Suprapubic skin (tissue), 4 donors: ENCODE results near the gene FCRL6. TPM values are rescaled to one million over a fixed set of nuclear protein-coding genes. Genes with fewer than 3 reads are reported as not detected.

Experiments used
- DNase-seq, 2 donors: peaks; one replicate each; pipeline ENCODE4 v3.0.0-alpha.2; 2019; ENCODE audit warnings: low spot score in 2 of 2
- H3K27ac ChIP-seq: fragments of 200-600 bp; sonication (generic); one replicate; pipeline ENCODE4 v1.5.1; 2019
- H3K27me3 ChIP-seq: fragments of 200-600 bp; sonication (generic); one replicate; pipeline ENCODE4 v1.5.1; 2019
- H3K36me3 ChIP-seq: fragments of 200-600 bp; sonication (generic); one replicate; pipeline ENCODE4 v1.5.1; 2019
- H3K4me1 ChIP-seq: fragments of 200-600 bp; sonication (generic); one replicate; pipeline ENCODE4 v1.5.1; 2019
- H3K4me3 ChIP-seq: fragments of 200-600 bp; sonication (generic); one replicate; pipeline ENCODE4 v1.5.1; 2019; ENCODE audit warnings: mild to moderate bottlenecking
- H3K9me3 ChIP-seq: fragments of 200-600 bp; sonication (generic); one replicate; pipeline ENCODE4 v1.5.1; 2019
- EP300 ChIP-seq: sonication (generic); formaldehyde crosslinking; IDR thresholded peaks from one replicate; pipeline ENCODE4 v1.6.1; 2017; ENCODE audit warnings: antibody characterized with exemption
- POLR2A ChIP-seq, 2 donors: fragments of 450-650 bp; IDR thresholded peaks; one replicate each; pipeline ENCODE4 v1.6.1; 2017; ENCODE audit warnings: antibody characterized with exemption in 2 of 2, mild to moderate bottlenecking in 2 of 2, moderate library complexity in 2 of 2
- POLR2AphosphoS5 ChIP-seq, 3 donors: sonication (generic); formaldehyde crosslinking; IDR thresholded peaks; one replicate each; pipeline ENCODE4 v1.6.1; 2017; ENCODE audit warnings: antibody characterized with exemption in 3 of 3
- WGBS: methylation state at CpG from one replicate; pipeline ENCODE4 v1.1.5; 2018; 5-methylcytosine and 5-hydroxymethylcytosine counted together
- total RNA-seq, 4 donors: library from RNA; depleted of rRNA; stranded (reverse); fragments of >200 nt; gene quantifications; one replicate each; pipeline ENCODE4 v1.1.0, GENCODE V29; 2016
- TF ChIP-seq, protein P1 (sequence below), 2 donors: fragments of 200-600 bp in 1 of 2; fragments of 450-650 bp in 1 of 2; sonication (generic) in 1 of 2; IDR thresholded peaks; one replicate each; pipeline ENCODE4 v1.5.1; 2016 to 2019; ENCODE audit warnings: antibody characterized with exemption in 2 of 2, mild to moderate bottlenecking in 1 of 2, moderate library complexity in 1 of 2

Gene FCRL6
- total RNA-seq, 4 donors from 2014 or later: 0.49 TPM; not detected in 3

DNA sequence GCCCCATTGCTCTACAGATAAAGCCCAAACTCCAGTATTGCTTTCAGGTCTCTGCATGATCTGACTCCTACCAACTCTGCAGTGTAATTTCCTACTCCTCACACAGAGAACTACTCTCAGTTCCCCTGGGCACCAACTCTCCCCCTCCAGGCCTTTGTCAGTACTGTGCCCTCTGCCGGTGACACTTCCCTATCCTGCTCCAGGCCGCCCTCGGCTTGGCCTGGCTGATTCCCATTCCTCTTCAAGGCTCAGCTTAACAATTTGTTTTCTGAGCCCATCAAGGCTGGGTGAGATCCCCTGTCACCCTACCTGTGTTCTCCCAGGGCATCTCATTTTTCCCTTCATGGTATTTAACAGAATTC lies 27.1 kb downstream of the FCRL6 start:
- peaks cover 7% of the 10 kb centered on the region for H3K4me1 ChIP-seq
- no peak overlapping the region for H3K4me3 ChIP-seq
- no peaks in the 10 kb centered on the region for H3K36me3 ChIP-seq
- no peak overlapping the region for H3K27ac ChIP-seq
- no peaks in the 10 kb centered on the region for H3K9me3 ChIP-seq
- no peak for DNase-seq
- TF ChIP-seq POLR2A (IDR thresholded peaks at IDR 0.05): no peak
- TF ChIP-seq, protein P1, sequence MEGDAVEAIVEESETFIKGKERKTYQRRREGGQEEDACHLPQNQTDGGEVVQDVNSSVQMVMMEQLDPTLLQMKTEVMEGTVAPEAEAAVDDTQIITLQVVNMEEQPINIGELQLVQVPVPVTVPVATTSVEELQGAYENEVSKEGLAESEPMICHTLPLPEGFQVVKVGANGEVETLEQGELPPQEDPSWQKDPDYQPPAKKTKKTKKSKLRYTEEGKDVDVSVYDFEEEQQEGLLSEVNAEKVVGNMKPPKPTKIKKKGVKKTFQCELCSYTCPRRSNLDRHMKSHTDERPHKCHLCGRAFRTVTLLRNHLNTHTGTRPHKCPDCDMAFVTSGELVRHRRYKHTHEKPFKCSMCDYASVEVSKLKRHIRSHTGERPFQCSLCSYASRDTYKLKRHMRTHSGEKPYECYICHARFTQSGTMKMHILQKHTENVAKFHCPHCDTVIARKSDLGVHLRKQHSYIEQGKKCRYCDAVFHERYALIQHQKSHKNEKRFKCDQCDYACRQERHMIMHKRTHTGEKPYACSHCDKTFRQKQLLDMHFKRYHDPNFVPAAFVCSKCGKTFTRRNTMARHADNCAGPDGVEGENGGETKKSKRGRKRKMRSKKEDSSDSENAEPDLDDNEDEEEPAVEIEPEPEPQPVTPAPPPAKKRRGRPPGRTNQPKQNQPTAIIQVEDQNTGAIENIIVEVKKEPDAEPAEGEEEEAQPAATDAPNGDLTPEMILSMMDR (IDR thresholded peaks at IDR 0.05): peak in 1 of 2 donors; percentile 47
- no peaks in the 10 kb centered on the region for H3K27me3 ChIP-seq
- WGBS: 58% methylated on average over 3 of the region's 3 CpGs

GRCh38 chr1:159829822-159830465 lies 27.8 kb downstream of the FCRL6 start:
- 84% methylated on average over 11 of the region's 18 CpGs for WGBS
- H3K27ac ChIP-seq: no peak overlapping the region
- H3K27me3 ChIP-seq: no peaks in the 10 kb centered on the region
- H3K4me3 ChIP-seq: no peak overlapping the region
- H3K9me3 ChIP-seq: no peaks in the 10 kb centered on the region
- TF ChIP-seq, protein P1 (IDR thresholded peaks at IDR 0.05): no peak
- TF ChIP-seq EP300 (no peak), POLR2A (IDR thresholded peaks at IDR 0.05) (no peak), POLR2AphosphoS5 (IDR thresholded peaks at IDR 0.05) (no peak)
- H3K36me3 ChIP-seq: no peaks in the 10 kb centered on the region
- no peak for DNase-seq
- H3K4me1 ChIP-seq: peaks cover 7% of the 10 kb centered on the region

DNA sequence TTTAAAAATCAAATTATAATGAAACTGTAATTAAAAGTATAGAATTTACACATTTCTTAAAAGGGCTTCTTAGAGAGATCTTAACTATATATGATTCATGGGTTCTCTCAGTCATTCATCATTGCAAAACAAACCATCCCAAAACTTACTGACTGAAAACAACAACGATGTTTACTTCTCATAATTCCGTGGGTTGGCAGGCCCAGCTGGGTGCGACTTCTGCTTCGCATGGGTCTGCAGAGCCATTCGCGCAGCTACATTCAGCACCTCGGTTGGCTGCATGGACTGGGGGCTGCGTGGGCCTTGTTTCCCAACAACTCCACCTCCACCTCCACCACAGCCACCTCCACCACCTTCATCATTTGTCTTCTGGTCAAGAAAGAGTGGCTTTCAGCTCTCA lies 28.6 kb downstream of the FCRL6 start:
- 86% methylated on average over 8 of the region's 8 CpGs for WGBS
- no peak for TF ChIP-seq EP300
- TF ChIP-seq POLR2A (IDR thresholded peaks at IDR 0.05): no peak
- TF ChIP-seq POLR2AphosphoS5 (IDR thresholded peaks at IDR 0.05): no peak
- TF ChIP-seq, protein P1 (IDR thresholded peaks at IDR 0.05): no peak
- no peak for DNase-seq
- Histone ChIP-seq H3K9me3 (no peaks in the 10 kb centered on the region), H3K4me1 (peaks cover 7% of the 10 kb centered on the region), H3K36me3 (no peaks in the 10 kb centered on the region), H3K27me3 (no peaks in the 10 kb centered on the region), H3K27ac (no peak overlapping the region), H3K4me3 (no peak overlapping the region)

DNA sequence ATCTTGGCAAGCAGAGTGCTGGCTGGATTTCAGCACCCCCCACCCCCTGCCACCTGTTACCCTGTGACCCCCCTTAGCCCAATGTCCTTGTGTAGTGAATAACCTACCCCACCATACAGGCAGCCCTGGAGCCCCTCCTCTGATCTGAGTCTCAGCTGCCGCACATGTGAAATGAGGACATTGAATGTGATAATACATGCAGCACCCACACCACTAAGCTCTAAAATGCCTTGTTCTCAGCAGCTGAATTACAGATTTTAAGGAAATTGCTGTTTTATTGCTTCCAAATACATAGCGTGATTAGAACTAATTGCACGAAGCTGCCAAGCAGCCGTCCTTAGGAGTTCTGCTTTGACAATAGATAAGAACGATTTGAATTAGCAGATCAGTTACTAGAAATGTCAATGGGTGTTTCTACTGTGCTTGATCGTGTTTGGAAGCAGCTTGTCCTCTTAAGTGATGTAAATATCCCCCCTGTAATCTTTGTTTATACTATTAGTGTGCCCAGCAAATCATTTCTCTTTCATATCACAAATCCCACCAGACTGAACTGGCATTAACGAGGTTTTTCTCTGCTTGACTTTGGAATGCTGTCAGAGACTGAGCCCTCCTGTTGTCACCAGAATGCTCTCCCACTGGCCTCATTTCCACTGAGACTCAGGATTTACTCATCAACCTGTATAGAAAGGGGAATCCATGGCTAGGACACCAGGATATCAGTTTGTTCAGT lies 29.4 kb downstream of the FCRL6 start:
- Histone ChIP-seq H3K27me3 (no peaks in the 10 kb centered on the region), H3K36me3 (no peaks in the 10 kb centered on the region), H3K27ac (no peak overlapping the region), H3K9me3 (no peaks in the 10 kb centered on the region), H3K4me1 (peaks cover 7% of the 10 kb centered on the region), H3K4me3 (no peak overlapping the region)
- no peak for DNase-seq
- WGBS: 71% methylated on average over 7 of the region's 7 CpGs
- TF ChIP-seq POLR2AphosphoS5 (IDR thresholded peaks at IDR 0.05) (no peak), POLR2A (IDR thresholded peaks at IDR 0.05) (no peak), EP300 (no peak)
- TF ChIP-seq, protein P1 (IDR thresholded peaks at IDR 0.05): no peak

- peaks cover 7% of the 10 kb centered on the region for H3K4me1 ChIP-seq
- DNase-seq: no peak
- H3K36me3 ChIP-seq: no peaks in the 10 kb centered on the region
- H3K27me3 ChIP-seq: no peaks in the 10 kb centered on the region
- no peak overlapping the region for H3K4me3 ChIP-seq
- TF ChIP-seq EP300 (no peak), POLR2AphosphoS5 (IDR thresholded peaks at IDR 0.05) (no peak), POLR2A (IDR thresholded peaks at IDR 0.05) (no peak)
- TF ChIP-seq, protein P1 (IDR thresholded peaks at IDR 0.05): no peak
- 92% methylated on average over 2 of the region's 2 CpGs for WGBS
- no peak overlapping the region for H3K27ac ChIP-seq
- H3K9me3 ChIP-seq: no peaks in the 10 kb centered on the region
Observed at GRCh38 chr1:159832309-159832708, 30.1 kb downstream of the FCRL6 start.
